Activated CD8-positive, alpha-beta memory T cell treated with anti-CD3 and anti-CD28 coated beads, Interleukin-2, amount 50 U/mL, for 24 hours (primary cell): ENCODE results near the gene CCNYL1.

Experiments used
- DNase-seq: peaks from one replicate; pipeline ENCODE4 v3.0.0-alpha.2; 2020; ENCODE audit errors: extremely low read depth

The CCNYL1 gene

GRCh38 chr2:207791579-207792243, 80.3 kb downstream of the CCNYL1 start:
- DNase-seq: no peak

- no peak for DNase-seq
Observed at GRCh38 chr2:207792244-207792785, 80.9 kb downstream of the CCNYL1 start.

GRCh38 chr2:207796585-207797350, 85.3 kb downstream of the CCNYL1 start:
- no peak for DNase-seq

- no peak for DNase-seq
Observed at GRCh38 chr2:207801259-207801658, 89.8 kb downstream of the CCNYL1 start.

GRCh38 chr2:207802650-207803049, 91.2 kb downstream of the CCNYL1 start:
- DNase-seq: no peak
